ENCODE measurements around the gene CRELD1. TPM values are rescaled to one million over a fixed set of nuclear protein-coding genes. Genes with fewer than 3 reads are reported as not detected.
A peak's percentile ranks its signal among the peaks of the same experiment; 100 is the strongest.

The CRELD1 gene
- total and polyA plus RNA-seq, 2 of the 13 experiments (the other 11 are each of a cell fraction or from before 2014, with no cell fraction given): 27.1 to 61.9 TPM

DNA sequence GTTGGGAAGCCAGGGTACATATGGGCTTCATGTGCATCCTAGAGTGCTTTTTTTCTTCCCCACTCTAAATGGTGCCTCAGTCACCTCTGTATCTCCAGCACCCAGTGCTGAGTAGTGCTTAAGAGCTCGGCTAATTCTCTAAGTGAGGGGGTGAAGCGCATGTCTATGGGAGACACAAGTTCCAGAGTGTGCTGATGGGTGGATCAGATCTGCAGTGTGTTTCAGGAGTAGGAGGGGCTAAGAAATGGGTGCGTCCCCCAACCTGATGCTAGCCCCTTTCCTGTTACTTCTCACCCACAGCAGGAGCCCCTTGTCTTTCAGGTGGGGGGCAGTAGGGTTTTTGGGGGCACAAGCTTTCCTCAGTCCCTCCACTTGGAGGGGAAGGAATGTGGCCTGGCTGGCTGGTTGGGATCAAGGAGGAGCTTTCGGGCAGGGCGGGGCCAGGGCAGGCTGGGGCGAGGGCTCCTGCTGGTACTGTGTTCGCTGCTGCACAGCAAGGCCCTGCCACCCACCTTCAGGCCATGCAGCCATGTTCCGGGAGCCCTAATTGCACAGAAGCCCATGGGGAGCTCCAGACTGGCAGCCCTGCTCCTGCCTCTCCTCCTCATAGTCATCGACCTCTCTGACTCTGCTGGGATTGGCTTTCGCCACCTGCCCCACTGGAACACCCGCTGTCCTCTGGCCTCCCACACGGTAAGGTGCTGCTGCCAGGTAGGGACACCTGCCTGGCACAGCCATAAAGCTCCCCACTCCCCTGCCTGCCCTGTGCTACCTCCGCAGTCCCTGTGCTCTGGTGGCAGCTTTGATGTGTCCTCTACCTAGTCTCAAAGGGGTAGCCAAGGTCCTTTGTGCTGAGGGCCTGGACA lies 31.0 kb upstream of the CRELD1 start, which contains the start of gene IL17RE (continued):
- TF ChIP-seq ZNF747 (CRISPR knock-in tag; IDR thresholded peaks at IDR 0.05; ENCODE audit: borderline replicate concordance): peak; percentile 25; the same call in 1 of the 2 replicates
- TF ChIP-seq, protein P1, sequence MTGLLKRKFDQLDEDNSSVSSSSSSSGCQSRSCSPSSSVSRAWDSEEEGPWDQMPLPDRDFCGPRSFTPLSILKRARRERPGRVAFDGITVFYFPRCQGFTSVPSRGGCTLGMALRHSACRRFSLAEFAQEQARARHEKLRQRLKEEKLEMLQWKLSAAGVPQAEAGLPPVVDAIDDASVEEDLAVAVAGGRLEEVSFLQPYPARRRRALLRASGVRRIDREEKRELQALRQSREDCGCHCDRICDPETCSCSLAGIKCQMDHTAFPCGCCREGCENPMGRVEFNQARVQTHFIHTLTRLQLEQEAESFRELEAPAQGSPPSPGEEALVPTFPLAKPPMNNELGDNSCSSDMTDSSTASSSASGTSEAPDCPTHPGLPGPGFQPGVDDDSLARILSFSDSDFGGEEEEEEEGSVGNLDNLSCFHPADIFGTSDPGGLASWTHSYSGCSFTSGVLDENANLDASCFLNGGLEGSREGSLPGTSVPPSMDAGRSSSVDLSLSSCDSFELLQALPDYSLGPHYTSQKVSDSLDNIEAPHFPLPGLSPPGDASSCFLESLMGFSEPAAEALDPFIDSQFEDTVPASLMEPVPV (CRISPR knock-in tag; IDR thresholded peaks at IDR 0.05): 0 out of 2 replicates have a peak, but pooled peaks have one; percentile 40
- TF ChIP-seq ZNF317 (CRISPR knock-in tag; IDR thresholded peaks at IDR 0.05): peak; percentile 85; the same call in 1 of the 2 replicates
- TF ChIP-seq SP1 (IDR thresholded peaks at IDR 0.05): no peak
- TF ChIP-seq SP1 (CRISPR knock-in tag; IDR thresholded peaks at IDR 0.05): peak; percentile 31; the same call in 1 of the 2 replicates
- TF ChIP-seq, protein P2, sequence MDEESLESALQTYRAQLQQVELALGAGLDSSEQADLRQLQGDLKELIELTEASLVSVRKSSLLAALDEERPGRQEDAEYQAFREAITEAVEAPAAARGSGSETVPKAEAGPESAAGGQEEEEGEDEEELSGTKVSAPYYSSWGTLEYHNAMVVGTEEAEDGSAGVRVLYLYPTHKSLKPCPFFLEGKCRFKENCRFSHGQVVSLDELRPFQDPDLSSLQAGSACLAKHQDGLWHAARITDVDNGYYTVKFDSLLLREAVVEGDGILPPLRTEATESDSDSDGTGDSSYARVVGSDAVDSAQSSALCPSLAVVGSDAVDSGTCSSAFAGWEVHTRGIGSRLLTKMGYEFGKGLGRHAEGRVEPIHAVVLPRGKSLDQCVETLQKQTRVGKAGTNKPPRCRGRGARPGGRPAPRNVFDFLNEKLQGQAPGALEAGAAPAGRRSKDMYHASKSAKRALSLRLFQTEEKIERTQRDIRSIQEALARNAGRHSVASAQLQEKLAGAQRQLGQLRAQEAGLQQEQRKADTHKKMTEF (CRISPR knock-in tag; IDR thresholded peaks at IDR 0.05): peak; percentile 46; the same call in 1 of the 2 replicates
- TF ChIP-seq, protein P3, sequence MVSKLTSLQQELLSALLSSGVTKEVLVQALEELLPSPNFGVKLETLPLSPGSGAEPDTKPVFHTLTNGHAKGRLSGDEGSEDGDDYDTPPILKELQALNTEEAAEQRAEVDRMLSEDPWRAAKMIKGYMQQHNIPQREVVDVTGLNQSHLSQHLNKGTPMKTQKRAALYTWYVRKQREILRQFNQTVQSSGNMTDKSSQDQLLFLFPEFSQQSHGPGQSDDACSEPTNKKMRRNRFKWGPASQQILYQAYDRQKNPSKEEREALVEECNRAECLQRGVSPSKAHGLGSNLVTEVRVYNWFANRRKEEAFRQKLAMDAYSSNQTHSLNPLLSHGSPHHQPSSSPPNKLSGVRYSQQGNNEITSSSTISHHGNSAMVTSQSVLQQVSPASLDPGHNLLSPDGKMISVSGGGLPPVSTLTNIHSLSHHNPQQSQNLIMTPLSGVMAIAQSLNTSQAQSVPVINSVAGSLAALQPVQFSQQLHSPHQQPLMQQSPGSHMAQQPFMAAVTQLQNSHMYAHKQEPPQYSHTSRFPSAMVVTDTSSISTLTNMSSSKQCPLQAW (CRISPR knock-in tag; IDR thresholded peaks at IDR 0.05): peak; percentile 60; the same call in 1 of the 2 replicates
- peak; percentile 41 for TF ChIP-seq TEAD3 (CRISPR knock-in tag; optimal IDR thresholded peaks at IDR 0.05; ENCODE audit: borderline replicate concordance)
- TF ChIP-seq FOSL2 (CRISPR knock-in tag; IDR thresholded peaks at IDR 0.05): 0 out of 2 replicates have a peak, but pooled peaks have one; percentile 14
- TF ChIP-seq, protein P4, sequence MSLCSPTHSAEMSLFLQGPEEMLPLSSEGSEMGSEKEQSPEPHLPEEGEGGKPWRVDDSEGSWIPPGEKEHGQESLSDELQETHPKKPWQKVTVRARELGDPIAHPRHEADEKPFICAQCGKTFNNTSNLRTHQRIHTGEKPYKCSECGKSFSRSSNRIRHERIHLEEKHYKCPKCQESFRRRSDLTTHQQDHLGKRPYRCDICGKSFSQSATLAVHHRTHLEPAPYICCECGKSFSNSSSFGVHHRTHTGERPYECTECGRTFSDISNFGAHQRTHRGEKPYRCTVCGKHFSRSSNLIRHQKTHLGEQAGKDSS (CRISPR knock-in tag; IDR thresholded peaks at IDR 0.05; ENCODE audit: borderline replicate concordance, low read depth): peak; percentile 42; the same call in 1 of the 2 replicates
- TF ChIP-seq HNF4G (IDR thresholded peaks at IDR 0.05; ENCODE audit: borderline replicate concordance, low read depth, low read length): no peak
- 0 out of 2 replicates have a peak, but pooled peaks have one; percentile 22 for TF ChIP-seq HNF4G (CRISPR knock-in tag; IDR thresholded peaks at IDR 0.05; ENCODE audit: borderline replicate concordance, low read depth)
- TF ChIP-seq ZNF570 (CRISPR knock-in tag; IDR thresholded peaks at IDR 0.05; ENCODE audit: borderline replicate concordance): no peak
- peak; percentile 11 for TF ChIP-seq THAP11 (CRISPR knock-in tag; IDR thresholded peaks at IDR 0.05)
- TF ChIP-seq, protein P5, sequence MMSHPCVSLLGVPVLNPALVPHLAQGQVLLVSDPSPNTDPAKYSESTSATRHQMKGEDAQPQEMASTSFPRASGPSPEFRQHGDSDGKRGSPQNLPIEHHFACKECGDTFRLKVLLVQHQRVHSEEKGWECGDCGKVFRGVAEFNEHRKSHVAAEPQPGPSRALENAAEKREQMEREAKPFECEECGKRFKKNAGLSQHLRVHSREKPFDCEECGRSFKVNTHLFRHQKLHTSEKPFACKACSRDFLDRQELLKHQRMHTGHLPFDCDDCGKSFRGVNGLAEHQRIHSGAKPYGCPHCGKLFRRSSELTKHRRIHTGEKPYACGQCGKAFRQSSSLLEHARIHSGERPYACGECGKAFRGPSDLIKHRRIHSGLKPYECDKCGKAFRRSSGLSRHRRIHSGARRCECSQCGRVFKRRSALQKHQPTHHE (CRISPR knock-in tag; IDR thresholded peaks at IDR 0.05; ENCODE audit: borderline replicate concordance): no peak
- TF ChIP-seq, protein P6, sequence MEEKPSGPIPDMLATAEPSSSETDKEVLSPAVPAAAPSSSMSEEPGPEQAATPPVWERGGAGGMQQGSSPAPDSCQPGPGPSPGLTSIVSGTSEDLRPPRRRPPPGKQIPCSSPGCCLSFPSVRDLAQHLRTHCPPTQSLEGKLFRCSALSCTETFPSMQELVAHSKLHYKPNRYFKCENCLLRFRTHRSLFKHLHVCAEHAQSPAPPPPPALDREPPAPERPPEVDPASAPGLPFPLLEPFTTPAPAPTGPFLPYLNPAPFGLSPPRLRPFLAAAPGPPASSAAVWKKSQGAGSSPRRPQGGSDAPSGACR (CRISPR knock-in tag; IDR thresholded peaks at IDR 0.05): 0 out of 2 replicates have a peak, but pooled peaks have one; percentile 61
- peak; percentile 75 for TF ChIP-seq YY1 (IDR thresholded peaks at IDR 0.05; ENCODE audit: insufficient read depth, insufficient replicate concordance, low read depth, low read length)
- TF ChIP-seq SALL1 (CRISPR knock-in tag; IDR thresholded peaks at IDR 0.05): peak; percentile 49
